HG03469 (cell line): ENCODE data around the gene PRSS50.

Source experiments
- ATAC-seq: cut with Tn5 transposase; IDR thresholded peaks from one replicate; pipeline ENCODE4 v1.9.1; 2021; ENCODE audit warnings: mild to moderate bottlenecking, moderate library complexity, moderate number of reproducible peaks; ENCODE audit not compliant: unreplicated experiment

PRSS50 gene

DNA sequence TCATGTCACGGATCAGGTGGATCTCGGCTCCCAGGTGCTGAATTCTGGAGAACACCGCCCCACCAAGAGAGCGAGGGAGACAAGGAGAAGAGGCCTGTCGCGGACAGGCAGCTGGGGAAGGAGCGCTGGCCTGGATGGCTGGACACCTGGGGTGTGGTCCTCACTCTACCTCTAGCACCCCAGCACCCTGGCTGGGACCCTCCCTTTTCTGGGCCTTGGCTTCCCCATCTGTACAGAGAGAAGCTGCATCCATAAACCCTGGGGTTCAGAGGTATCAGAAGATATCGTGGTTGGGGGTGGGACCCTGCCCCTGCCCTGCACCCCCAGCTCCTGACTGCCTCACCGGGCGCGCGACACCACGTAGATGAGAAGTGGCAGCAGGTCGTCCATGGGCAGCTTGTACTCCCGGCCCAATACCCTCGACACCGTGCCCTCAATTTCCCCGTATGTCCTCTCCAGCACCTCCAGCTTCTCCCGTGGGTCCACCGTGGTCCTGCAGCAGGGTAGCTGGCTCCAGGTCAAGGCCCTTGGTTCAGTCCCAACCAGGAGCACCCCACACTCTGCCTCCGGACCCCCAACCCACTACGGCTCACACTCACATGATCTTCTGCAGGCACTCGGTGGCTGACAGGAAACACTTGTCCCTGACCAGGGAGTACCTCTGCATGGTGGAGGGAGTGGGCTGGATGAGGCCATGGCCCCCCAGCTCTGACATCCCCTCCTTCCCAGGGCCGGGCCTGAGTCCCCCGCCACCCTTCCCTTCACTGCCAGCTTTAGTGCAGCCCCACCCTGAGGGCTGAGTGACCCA lies 45.9 kb downstream of the PRSS50 start:
- ATAC-seq = no peak

GRCh38 chr3:46670891-46671427 lies 46.7 kb downstream of the PRSS50 start:
- ATAC-seq = no peak

- no peak for ATAC-seq
Observed at GRCh38 chr3:46670000-46670890, 47.4 kb downstream of the PRSS50 start.

DNA sequence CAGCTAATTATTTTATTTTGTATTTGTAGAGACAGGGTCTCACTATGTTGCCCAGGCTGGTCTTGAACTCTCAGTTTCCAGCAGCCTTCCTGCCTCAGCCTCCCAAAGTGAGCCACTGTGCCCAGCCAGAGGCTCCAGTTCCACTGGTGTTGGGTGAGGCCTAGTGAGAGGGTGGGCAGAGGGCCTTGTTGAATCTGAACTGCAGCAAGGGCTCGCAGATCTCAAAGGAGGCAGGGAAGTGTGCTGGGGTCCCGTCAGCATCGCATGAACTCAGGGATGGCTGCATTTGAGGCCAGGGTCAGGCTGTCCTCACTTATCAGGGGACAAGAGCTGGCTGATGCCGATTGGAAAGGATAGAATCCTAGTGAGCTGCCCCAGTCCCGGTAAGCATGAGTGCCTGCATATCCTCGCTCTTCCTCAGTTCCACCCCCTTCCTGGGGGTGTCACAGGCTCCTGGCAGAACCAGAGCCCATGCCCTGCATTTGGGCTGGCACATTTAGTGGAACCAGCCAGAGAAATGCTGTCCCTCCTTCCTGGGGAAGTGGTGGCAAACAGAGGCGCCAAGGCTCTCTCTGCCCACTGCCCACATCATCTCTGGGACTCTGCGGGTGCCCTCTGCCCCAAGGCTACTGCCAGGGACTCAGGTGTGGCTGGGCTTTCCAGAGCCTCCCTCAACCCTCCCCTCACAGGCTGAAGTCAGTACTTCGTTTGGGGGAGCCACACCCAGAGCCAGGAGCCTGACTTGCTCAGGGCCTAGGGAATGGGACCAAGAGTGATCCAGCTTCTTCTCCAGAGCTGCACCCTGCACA lies 48.3 kb downstream of the PRSS50 start:
- ATAC-seq = no peak

DNA sequence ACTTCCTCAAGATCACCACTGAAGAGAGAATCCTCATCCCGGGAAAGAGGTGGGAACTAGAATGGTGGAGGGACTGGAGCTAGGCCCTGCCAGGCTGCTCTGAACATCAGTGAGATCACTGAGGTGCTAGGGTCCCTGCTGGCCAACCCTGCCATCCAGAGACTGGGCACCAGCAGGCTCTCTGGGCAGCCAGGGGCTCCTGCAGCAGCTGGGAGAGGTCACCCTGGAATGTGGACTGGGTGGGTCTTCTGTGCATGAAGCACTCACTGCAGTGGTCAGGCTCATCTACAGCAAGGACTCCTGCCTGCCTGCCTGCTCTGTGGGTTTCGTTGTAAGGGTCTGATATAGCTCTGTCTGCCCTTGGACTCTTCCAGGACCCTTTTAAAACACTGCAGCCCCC lies 49.1 kb downstream of the PRSS50 start:
- no peak for ATAC-seq

DNA sequence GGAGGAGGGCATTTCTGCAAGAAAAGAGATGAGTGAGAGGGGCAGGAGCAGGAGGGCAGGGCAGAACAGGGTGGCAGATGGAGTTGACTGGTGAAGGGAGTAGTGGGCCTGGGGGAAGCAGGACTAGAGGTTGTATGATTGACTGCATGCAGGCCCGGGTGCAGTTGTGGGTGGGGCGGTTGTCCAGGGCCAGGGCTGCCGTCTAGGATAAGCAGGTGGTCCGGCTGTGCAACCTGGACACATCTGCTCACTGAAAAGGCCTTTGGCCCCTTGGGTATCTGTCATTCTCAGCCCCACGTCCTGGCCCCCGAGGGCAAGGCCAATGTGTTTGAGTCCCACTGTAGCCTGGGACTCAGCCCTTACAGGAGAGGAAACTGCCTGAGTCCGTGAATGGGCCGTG lies 49.6 kb downstream of the PRSS50 start:
- ATAC-seq = no peak

DNA sequence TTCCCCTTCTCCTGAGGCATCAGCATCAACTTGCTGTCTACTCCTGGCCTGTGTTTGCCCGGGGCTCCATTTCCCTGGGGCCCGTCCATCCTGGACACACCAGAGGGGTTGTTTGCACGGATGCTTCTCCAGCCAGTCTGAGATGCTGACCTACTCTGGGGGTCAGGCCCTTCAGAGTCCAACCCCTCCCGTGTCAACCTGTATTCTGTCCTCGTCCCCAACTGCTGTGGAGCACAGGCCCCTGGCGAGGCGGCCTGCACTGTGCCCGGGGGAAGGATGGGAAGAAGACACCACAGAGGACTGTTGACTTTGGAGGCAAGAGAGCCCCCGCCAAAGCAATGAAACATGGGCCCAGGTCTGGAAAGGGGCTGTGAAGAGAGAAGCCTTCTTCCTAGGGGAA lies 50.0 kb downstream of the PRSS50 start:
- no peak for ATAC-seq

DNA sequence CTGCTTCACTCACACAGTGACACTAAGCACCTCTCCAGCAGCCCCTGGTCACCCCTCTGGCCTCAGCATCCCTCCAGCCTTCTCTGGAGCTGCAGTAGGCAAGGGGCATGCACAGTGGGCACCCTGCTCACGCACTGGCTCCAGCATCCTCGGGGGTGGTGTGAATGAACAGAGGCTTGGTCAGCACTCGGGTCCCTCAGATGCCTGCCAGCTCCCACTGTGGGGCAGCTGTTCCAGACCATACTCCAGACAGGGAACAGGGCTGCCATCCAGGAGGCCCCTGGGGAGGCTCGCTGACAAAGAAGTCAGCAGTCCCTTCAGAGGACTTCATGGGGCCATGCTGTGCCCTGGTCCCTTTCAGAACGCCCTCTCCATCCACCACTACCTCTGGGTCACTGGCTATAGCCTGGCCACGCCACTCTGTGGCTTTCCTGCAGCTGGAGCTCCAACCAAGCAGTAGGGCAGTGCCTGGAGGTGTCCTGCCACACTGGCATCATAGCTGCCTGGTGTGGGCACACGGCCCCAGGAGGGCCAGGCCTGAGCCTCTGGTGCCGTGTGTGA lies 50.5 kb downstream of the PRSS50 start:
- no peak for ATAC-seq

DNA sequence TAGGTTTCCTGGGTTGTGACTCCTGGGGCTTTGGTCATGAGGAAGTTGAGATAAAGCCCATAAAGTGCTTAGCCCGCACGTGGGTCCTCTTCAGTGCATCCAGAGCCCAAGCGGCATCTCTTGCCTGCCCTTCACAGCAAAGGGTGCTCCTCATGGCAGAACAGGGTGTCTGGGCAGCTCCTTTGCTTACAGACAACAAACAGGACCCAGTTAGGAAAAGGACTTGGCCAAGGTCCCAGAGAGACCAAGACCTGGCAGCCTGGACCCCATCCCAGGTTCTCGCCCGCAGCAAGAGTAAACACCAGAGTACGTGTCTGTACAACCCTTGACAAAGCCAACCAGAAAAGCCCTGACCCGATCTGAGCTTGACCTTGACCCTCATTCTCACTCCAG lies 51.2 kb downstream of the PRSS50 start:
- no peak for ATAC-seq

DNA sequence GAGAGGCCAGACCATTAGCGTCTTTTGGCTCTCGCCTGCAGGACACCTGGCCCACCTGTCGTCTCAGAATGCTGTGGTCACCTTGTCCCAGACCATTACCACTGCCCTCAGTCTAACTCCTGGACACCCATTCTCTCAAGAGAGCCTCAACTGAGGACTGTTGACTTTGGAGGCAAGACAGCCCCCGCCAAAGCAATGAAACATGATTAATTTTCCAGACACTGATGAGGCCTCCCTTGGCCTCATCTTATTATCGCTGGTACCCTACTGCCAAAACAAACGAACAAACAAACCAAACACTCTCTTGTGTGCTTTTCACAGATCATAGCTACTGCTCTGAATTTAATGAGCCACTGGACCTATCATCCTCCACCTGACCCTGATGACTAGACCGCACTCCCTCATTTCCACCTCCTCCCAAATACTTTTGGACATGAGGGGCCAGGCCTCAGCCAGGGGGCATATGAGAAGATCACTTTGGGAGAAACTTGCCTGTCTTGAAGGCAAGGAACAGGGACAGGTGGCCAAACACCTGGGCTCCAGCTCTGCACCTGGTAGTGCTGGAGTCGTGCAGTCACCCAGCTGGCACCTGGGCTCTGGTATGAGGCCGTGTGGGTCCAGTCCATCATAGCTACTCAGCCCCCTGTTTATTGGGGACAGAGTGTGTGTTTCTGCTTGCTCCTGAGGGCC lies 51.8 kb downstream of the PRSS50 start:
- ATAC-seq = no peak

GRCh38 chr3:46664971-46665762 lies 52.5 kb downstream of the PRSS50 start:
- ATAC-seq = no peak

DNA sequence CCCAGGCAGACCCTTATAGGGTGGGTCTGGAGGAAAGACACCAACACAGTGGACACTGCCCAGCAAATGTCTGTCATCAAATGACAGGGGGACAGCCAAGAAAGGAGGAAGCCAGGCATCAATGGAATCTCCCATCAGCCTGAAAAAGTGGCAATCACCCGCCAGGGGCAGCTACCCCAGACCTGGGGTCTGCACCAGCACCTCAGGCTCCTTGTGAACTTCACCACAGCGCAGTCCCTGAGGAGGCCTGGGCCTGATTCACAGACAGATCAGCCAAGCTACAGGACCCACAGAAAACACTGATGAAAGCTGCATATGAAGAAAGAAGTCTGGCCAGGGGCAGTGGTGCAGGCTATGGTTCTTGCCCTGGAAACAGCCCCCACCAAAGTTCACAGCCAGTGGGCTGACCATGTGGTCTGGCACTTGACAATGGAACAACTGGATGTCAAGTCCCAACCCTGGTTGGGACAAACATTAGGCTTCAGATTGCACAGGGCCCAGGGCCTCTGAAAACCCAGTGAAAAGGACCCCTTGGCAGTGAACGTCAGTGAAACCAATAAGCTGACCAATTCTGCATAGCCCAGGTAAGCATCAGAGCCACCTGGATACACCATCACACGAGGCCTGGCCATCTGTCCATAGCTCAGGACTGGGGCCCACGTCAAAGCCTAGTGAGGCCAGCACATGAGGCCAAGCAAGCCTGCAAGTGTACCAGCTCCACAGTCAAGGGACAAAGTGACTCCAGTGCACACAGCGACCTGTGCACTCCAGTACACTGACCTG lies 53.3 kb downstream of the PRSS50 start:
- no peak for ATAC-seq

DNA sequence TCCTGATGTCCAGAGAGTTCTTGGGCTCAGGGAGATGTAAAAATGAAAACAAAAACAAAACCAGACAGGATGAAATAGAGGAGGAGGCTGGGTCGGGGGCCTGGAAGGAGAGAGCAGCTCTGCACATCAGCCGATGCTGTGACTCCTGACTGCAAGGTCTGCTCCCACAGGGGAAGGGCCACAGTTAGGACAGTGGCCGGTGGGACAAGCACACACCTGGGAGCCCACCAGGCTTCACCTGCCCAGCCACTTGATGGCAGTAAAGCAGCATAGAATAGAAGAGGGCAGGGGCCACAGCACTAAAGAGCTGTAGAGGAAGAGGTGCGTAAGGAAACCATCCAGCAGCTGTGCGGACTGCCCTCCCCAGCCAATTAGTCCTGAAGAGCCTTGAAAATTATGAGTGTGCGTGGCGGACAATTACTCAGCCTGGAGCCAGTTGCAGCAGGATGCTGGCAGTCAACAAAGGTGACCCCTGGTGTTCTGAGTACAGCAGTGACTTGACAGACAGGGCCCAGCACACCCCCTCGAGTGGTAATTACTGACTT lies 54.0 kb downstream of the PRSS50 start:
- ATAC-seq = no peak

- no peak for ATAC-seq
Observed at GRCh38 chr3:46662771-46663551, 54.7 kb downstream of the PRSS50 start.
